HG03135 (cell line): Measurements from ENCODE around the gene RIGI.
"Not testable (repeated sequence)": the region's sequence is repeated elsewhere in the genome, so short reads cannot be mapped to it uniquely, and the experiment has no call there.

Source experiments
- ATAC-seq: cut with Tn5 transposase; IDR thresholded peaks from one replicate; pipeline ENCODE4 v1.9.1; 2021; ENCODE audit warnings: mild to moderate bottlenecking, moderate library complexity; ENCODE audit not compliant: unreplicated experiment

Gene RIGI

DNA sequence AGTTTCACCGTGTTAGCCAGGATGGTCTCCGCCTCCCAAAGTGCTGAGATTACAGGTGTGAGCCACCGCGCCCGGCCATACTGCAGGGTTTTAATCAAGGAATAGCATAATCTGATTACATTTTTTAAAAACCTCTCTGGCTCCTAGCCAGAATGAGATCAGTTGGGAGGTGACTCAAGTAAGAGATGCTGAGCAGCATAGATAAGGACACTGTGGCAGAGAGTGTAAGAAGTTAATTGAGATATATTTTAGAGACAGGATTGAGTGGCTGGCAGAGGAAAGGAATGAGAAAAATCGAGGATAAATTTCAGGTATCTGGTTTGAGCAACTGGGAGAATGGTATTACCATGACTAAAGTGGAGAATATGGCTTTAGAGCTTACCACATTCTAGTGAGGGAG is 7.3 kb upstream of the RIGI start:
- no peak for ATAC-seq

GRCh38 chr9:32526707-32527048 is 682 bp upstream of the RIGI start:
- ATAC-seq: no peak

GRCh38 chr9:32525709-32526030 is 326 bp downstream of the RIGI start:
- no peak for ATAC-seq

DNA sequence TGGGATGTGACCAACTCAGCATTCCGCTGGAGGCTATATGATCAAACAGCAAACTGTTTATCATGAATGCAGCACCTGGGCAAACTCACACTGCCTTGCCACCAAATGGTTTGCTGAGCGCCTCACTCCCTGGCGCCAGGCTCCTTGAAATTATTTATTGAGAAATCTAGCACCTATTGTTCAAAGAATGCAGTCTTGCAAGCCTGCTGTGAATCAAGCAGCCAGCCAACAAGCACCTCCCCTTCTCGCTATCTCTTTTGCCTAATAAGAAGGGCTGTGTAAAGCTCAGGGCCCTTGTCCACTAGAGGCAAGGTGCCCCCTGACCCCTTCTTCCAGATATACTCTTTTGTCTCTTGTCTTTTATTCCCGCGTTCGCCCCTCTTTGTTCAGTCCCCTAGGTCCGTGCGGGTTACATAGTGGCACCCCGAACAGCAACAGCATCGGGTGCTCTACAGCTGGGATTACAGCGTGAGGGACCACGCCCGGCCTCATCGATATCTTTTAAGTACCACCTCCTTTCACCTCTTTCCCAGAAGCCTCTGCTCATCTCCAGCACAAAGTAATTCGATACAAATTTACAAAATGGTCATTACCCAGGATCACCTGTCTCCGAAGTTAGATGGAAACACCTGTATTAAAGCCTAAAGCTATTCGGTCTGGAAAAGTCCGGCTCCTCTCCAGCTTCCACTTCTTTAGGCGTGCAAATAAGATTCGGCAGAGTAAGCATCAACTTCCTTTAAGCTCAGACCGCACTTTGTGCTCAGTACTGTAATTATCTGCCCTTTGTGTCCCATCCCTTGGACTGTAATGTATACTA is 896 bp downstream of the RIGI start:
- ATAC-seq: peak; percentile 19

DNA sequence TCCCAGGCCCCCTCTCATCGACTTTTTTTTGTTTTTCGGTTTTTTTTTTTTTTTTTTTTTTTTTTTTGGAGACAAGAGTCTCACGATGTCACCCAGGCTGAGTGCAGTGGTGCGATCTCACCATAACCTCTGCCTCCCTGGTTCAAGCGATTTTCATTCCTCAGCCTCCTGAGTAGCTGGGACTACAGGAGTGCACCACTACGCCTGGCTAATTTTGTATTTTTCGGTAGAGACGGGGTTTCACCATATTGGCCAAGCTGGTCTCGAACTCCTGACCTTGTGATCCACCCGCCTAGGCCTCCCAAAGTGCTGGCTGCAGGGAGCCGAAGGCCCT is 1.5 kb downstream of the RIGI start:
- not testable (repeated sequence) for ATAC-seq

- ATAC-seq: no peak
These were observed 2.1 kb downstream of the RIGI start for GRCh38 chr9:32523910-32524309.

DNA sequence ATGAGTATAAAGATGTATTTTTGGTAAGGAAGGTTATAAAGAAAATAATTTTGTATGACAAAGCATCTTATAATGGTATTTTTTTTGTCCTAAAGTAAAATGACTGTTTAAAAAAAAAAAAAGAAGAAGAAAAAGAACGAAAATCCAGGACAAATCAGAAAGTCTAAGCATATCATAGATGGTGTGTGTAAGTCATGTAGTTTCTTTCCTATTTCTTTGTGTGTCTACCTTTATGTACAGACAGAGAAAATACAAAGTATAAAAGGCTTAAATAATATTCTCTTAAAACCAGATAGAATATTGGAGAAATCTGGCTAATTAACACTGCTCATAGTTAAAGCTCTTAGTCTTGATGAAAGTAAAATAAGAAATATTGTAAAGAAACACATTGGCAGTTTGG is 7.7 kb downstream of the RIGI start:
- no peak for ATAC-seq

GRCh38 chr9:32516241-32516640 is 9.8 kb downstream of the RIGI start:
- no peak for ATAC-seq

DNA sequence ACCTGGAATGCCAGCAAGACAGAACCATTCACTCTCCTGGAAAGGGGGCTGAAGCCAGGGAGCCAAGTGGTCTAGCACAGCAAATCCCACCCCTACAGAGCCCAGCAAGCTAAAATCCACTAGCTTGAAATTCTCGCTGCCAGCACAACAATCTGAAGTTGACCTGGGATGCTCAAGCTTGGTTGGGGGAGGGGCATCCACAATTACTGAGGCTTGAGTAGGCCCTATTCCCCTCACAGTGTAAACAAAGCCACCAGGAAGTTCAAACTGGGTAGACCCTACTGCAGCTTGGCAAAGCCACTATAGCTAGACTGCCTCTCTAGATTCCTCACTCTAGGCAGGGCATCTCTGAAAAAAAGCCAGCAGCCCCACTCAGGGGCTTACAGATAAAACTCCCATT is 17.3 kb downstream of the RIGI start:
- no peak for ATAC-seq

- ATAC-seq: no peak
These were observed 23.0 kb downstream of the RIGI start for GRCh38 chr9:32503008-32503407.

- ATAC-seq: no peak
These were observed 23.5 kb downstream of the RIGI start for GRCh38 chr9:32502464-32502863.

- ATAC-seq: no peak
These were observed 24.1 kb downstream of the RIGI start for GRCh38 chr9:32501868-32502267.

- ATAC-seq: no peak
These were observed 25.2 kb downstream of the RIGI start for GRCh38 chr9:32500768-32501167.

- no peak for ATAC-seq
These were observed 28.1 kb downstream of the RIGI start for GRCh38 chr9:32497921-32498320.

DNA sequence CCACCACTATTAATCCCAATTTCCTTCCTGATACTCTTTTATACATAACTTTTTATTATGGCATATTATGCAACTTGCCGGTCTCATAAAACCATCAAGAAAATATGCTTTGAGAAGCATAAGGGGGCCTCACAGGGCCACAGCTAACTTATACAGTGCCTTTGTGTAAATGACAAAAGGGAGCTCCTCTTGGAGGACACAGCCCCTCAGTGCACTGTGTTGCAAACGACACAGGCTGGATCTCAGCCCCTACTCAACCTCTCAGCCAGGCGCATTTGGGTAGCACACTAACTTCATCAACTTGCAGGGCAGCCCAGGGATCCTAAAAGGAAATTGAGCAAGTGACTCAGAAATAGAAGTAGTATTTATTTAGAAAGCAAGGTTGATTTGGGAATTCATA is 35.4 kb downstream of the RIGI start:
- no peak for ATAC-seq

DNA sequence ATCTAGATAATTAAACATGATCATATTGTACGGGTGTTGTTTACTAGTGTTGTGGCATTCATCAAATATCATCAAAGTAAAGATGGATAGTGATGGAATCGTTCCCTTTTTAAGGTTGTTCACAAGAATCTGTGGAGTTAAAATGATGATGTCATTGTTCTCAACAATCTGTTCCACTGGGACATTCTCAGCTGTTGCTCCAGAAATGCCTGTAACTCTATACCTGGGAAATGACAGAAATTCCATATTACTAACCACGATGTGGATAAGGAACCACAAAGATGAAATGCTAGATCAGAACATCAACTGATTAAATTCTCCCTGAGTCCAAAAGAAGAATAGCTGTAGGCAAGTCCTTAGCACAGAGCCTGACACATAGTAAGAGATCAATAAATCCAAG is 38.0 kb downstream of the RIGI start:
- ATAC-seq: no peak

DNA sequence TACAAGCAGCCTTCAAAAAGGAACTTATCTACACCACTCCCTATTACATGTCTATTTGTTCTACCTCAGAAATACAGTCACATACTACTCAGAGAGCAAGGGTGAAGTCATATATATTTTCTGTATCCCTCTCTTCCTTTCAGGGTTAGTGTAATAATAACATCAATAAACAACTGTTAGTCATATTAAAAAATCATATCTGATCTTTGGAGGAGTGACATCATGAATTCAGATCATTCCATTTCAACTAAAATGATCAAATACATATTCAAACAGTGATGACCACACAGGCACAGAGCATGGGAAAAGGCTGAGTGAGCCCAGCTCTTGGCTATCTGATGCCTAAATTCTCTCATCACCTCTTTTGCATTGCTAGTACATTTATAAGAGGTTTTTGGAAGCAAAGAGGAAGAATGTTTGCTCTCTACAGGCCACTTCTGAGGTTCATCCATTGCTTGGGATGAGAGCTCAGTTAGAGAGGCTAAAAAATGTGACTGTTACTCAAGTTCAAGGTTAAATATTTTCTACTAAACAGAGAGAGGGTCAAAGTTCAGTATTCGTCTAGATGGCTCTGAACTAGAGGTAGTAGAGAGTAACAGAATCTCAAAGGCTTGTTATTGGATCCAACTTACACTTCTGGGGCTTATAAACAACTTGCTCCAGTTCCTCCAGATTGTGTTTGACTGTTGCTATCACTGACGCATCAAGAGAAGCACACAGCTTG is 39.0 kb downstream of the RIGI start:
- ATAC-seq: no peak

DNA sequence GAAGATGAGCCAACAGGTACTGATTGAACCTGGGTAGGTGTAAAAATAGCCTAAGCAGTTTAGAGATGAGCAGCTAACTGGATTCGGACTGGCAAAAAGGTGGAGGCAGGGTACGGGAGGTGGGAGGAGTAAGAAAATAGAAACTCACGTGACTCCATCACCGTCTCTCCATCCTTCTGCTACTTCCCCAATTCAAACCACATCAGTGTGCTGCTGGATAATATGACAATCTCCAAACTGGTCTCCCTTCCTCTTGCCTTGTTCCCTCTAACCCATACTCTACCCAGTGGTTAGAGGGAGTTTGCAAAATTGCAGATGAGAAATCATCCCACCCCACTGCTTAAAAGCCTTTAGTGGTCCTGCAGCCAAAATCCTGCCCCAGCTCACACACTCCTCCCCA is 42.7 kb downstream of the RIGI start:
- no peak for ATAC-seq
